Fibroblast of peridontal ligament (primary cell): ENCODE measurements around the gene COMMD4.
"Not testable (repeated sequence)": the region's sequence is repeated elsewhere in the genome, so short reads cannot be mapped to it uniquely, and the experiment has no call there.

Experiments used
- DNase-seq: peaks from one replicate; pipeline ENCODE4 v3.0.0-alpha.2; 2010; ENCODE audit errors: extremely low read depth

COMMD4 gene

GRCh38 chr15:75371901-75372688, 36.2 kb downstream of the COMMD4 start:
- DNase-seq, result no peak

GRCh38 chr15:75380773-75381172, 44.9 kb downstream of the COMMD4 start:
- DNase-seq, result no peak

- not testable (repeated sequence) for DNase-seq
These were observed 48.1 kb downstream of the COMMD4 start for GRCh38 chr15:75383986-75384385.
